HCT116 (cell line): ENCODE results near the gene RANGRF. TPM values are rescaled to one million over a fixed set of nuclear protein-coding genes. Genes with fewer than 3 reads are reported as not detected.

ENCODE experiments used
- ATAC-seq: fragments of 200-7000 bp; cut with Tn5 transposase; 2 replicates; pipeline ENCODE4 v1.9.1; 2020; ENCODE audit warnings: mild to moderate bottlenecking, moderate library complexity
- BruUV-seq: library from RNA; stranded (reverse); fragments of 400-500 nt; replicated peaks from 2 replicates; lab custom pipeline; 2021; lab: Mats Ljungman, UMichigan
- CTCF ChIA-PET: fragments of 300-600 bp; sonication (Branson Sonifier 250); formaldehyde crosslinking; loops from one replicate; lab custom pipeline; 2021; ENCODE audit warnings: antibody characterized with exemption; lab: Charles Lee
- POLR2A ChIA-PET: fragments of 300-600, 350-600 bp; sonication (Branson Sonifier 250); formaldehyde crosslinking; loops from one replicate; lab custom pipeline; 2021; ENCODE audit warnings: antibody characterized with exemption; lab: Charles Lee
- RAD21 ChIA-PET, 2 experiments: fragments of 300-600 bp; sonication (Branson Sonifier 250); formaldehyde crosslinking; loops; one replicate each; lab custom pipeline; 2023; ENCODE audit warnings: low total read pairs in 2 of 2; ENCODE audit not compliant: uncharacterized antibody in 2 of 2, unreplicated experiment in 2 of 2, low non-redundant PET in 1 of 2; lab: Charles Lee
- DNase-seq: peaks from one replicate; pipeline ENCODE4 v3.0.0-alpha.2; 2010; ENCODE audit warnings: low read depth, low spot score
- H2AFZ ChIP-seq: fragments of 200-600 bp; shearing (Covaris generic), sonication (generic); 2 replicates; pipeline ENCODE4 v1.6.1; 2017; ENCODE audit warnings: low read depth, mixed run types, mixed read lengths, antibody characterized with exemption, low read length; ENCODE audit not compliant: poor library complexity, severe bottlenecking
- H3K27ac ChIP-seq: 2 replicates; pipeline ENCODE4 v1.5.1; 2012; ENCODE audit warnings: low read depth, low read length
- H3K27me3 ChIP-seq: fragments of 200-600 bp; sonication (generic); 2 replicates; pipeline ENCODE4 v1.6.1; 2016; ENCODE audit warnings: mixed run types, low read length, mixed read lengths; ENCODE audit not compliant: insufficient read depth
- H3K36me3 ChIP-seq, 2 experiments: fragments of 200-500 bp in 1 of 2; fragments of 200-600 bp in 1 of 2; sonication (Bioruptor generic) in 1 of 2; sonication (generic) in 1 of 2; 2 replicates each; pipeline versions ENCODE4 v1.5.1 to v1.6.1; 2014 to 2016; ENCODE audit warnings: low read length in 2 of 2, inconsistent platforms in 1 of 2, mixed read lengths in 1 of 2, mixed run types in 1 of 2; ENCODE audit not compliant: insufficient read depth in 2 of 2, control insufficient read depth in 1 of 2
- H3K4me1 ChIP-seq, 2 experiments: fragments of 200-600 bp in 1 of 2; sonication (generic) in 1 of 2; 2 replicates each; pipeline versions ENCODE4 v1.5.1 to v1.6.1; 2012 to 2017; ENCODE audit warnings: low read length in 2 of 2, inconsistent platforms in 1 of 2, mild to moderate bottlenecking in 1 of 2, mixed read lengths in 1 of 2, mixed run types in 1 of 2, moderate library complexity in 1 of 2; ENCODE audit not compliant: insufficient read depth in 2 of 2, control insufficient read depth in 1 of 2
- H3K4me2 ChIP-seq: fragments of 200-600 bp; sonication (generic); 2 replicates; pipeline ENCODE4 v1.6.1; 2017; ENCODE audit warnings: mixed run types, low read length, mixed read lengths
- H3K4me3 ChIP-seq, 2 experiments: fragments of 200-600 bp in 1 of 2; sonication (generic) in 1 of 2; replicated peaks in 1 of 2; 2 replicates each; pipeline ENCODE4 v1.5.1; 2011 to 2016; ENCODE audit warnings: low read length in 2 of 2, control low read depth in 1 of 2, low read depth in 1 of 2, mild to moderate bottlenecking in 1 of 2, mixed read lengths in 1 of 2, mixed run types in 1 of 2
- H3K79me2 ChIP-seq: fragments of 200-600 bp; sonication (generic); 2 replicates; pipeline ENCODE4 v1.6.1; 2017; ENCODE audit warnings: mild to moderate bottlenecking, mixed run types, low read length, moderate library complexity, mixed read lengths; ENCODE audit not compliant: insufficient read depth
- H3K9ac ChIP-seq: fragments of 200-600 bp; sonication (generic); 2 replicates; pipeline ENCODE4 v1.6.1; 2016; ENCODE audit warnings: low read length, mixed read lengths
- H3K9me2 ChIP-seq: fragments of 200-600 bp; sonication (generic), shearing (Covaris generic); 2 replicates; pipeline ENCODE4 v1.6.1; 2017; ENCODE audit warnings: mixed run types, mild to moderate bottlenecking, moderate library complexity; ENCODE audit not compliant: insufficient read depth
- H3K9me3 ChIP-seq, 2 experiments: fragments of 200-500 bp in 1 of 2; fragments of 200-600 bp in 1 of 2; sonication (Bioruptor generic) in 1 of 2; sonication (generic) in 1 of 2; 2 replicates each; pipeline ENCODE4 v1.6.1; 2014 to 2017; ENCODE audit warnings: low read length in 2 of 2, mixed read lengths in 2 of 2, inconsistent platforms in 1 of 2, low read depth in 1 of 2, mild to moderate bottlenecking in 1 of 2, mixed run types in 1 of 2, moderate library complexity in 1 of 2; ENCODE audit not compliant: control insufficient read depth in 1 of 2, insufficient read depth in 1 of 2
- H4K20me1 ChIP-seq: fragments of 200-600 bp; sonication (generic), shearing (Covaris generic); 2 replicates; pipeline ENCODE4 v1.6.1; 2017; ENCODE audit warnings: mixed run types, mild to moderate bottlenecking, moderate library complexity; ENCODE audit not compliant: insufficient read depth
- CBX3 ChIP-seq: IDR thresholded peaks from 2 replicates; pipeline ENCODE4 v1.6.1; 2012; ENCODE audit warnings: low read depth
- EGR1 ChIP-seq: IDR thresholded peaks from 2 replicates; pipeline ENCODE4 v1.6.1; 2012; ENCODE audit warnings: low read depth
- FOSL1 ChIP-seq: IDR thresholded peaks from 2 replicates; pipeline ENCODE4 v1.6.1; 2012; ENCODE audit warnings: low read depth
- REST ChIP-seq: IDR thresholded peaks from 2 replicates; pipeline ENCODE4 v1.6.1; 2012; ENCODE audit warnings: low read depth
- SRF ChIP-seq: IDR thresholded peaks from 2 replicates; pipeline ENCODE4 v1.6.1; 2012; ENCODE audit warnings: low read depth
- intact Hi-C: fragments of 100-400 bp; cut with micrococcal nuclease; formaldehyde crosslinking; loops from 2 replicates; pipeline ENCODE4 v1.10.0; 2022
- total RNA-seq: library from RNA; stranded (reverse); gene quantifications from one replicate; pipeline ENCODE4 v1.2.1, GENCODE V29; 2021; ENCODE audit not compliant: unreplicated experiment
- TF ChIP-seq, protein P1 (sequence below), 3 experiments: fragments of 200-600 bp in 1 of 3; sonication (generic) in 1 of 3; IDR thresholded peaks in 2 of 3; conservative IDR thresholded peaks in 1 of 3; 2 replicates each; pipeline ENCODE4 v1.5.1; 2012 to 2017; ENCODE audit warnings: low read depth in 2 of 3, low read length in 2 of 3, antibody characterized with exemption in 1 of 3, borderline replicate concordance in 1 of 3, control low read depth in 1 of 3, mild to moderate bottlenecking in 1 of 3, mixed read lengths in 1 of 3, mixed run types in 1 of 3, moderate library complexity in 1 of 3; ENCODE audit not compliant: insufficient read depth in 1 of 3

The RANGRF gene
- total RNA-seq, 1 experiment from 2014 or later, result 33.2 TPM

- no peaks in the 10 kb centered on the region for H3K9me2 ChIP-seq
- CTCF ChIA-PET, result no interaction called here
- H2AFZ ChIP-seq, result no peak overlapping the region
- no peaks in the 10 kb centered on the region for H3K27me3 ChIP-seq
- no peaks in the 10 kb centered on the region for H3K4me1 ChIP-seq
- TF ChIP-seq SRF (no peak), CBX3 (no peak), FOSL1 (no peak), EGR1 (no peak), REST (no peak)
- TF ChIP-seq, protein P1, sequence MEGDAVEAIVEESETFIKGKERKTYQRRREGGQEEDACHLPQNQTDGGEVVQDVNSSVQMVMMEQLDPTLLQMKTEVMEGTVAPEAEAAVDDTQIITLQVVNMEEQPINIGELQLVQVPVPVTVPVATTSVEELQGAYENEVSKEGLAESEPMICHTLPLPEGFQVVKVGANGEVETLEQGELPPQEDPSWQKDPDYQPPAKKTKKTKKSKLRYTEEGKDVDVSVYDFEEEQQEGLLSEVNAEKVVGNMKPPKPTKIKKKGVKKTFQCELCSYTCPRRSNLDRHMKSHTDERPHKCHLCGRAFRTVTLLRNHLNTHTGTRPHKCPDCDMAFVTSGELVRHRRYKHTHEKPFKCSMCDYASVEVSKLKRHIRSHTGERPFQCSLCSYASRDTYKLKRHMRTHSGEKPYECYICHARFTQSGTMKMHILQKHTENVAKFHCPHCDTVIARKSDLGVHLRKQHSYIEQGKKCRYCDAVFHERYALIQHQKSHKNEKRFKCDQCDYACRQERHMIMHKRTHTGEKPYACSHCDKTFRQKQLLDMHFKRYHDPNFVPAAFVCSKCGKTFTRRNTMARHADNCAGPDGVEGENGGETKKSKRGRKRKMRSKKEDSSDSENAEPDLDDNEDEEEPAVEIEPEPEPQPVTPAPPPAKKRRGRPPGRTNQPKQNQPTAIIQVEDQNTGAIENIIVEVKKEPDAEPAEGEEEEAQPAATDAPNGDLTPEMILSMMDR (IDR thresholded peaks at IDR 0.05 in 2 of 3, conservative IDR thresholded peaks at IDR 0.05 in 1 of 3; ENCODE audit: borderline replicate concordance in 1 of 3, insufficient read depth in 1 of 3, low read depth in 2 of 3, low read length in 2 of 3), result no peak
- TF ChIP-seq, all 23 proteins: peak for 0
- DNase-seq (no peak), ATAC-seq (no peak)
- intact Hi-C loops, result no loop called here
- Histone ChIP-seq H3K36me3 (peaks cover 43 to 63% of the 10 kb centered on the region in 2 experiments; a peak in 3 of 4 replicates), H4K20me1 (peaks cover 3% of the 10 kb centered on the region; the same call in 1 of the 2 replicates), H3K27ac (no peak overlapping the region; the same call in 1 of the 2 replicates), H3K4me3 (no peak overlapping the region), H3K9me3 (no peaks in the 10 kb centered on the region), H3K4me2 (no peak overlapping the region), H3K79me2 (no peaks in the 10 kb centered on the region), H3K9ac (no peak overlapping the region)
- POLR2A ChIA-PET, result no interaction called here
- BruUV-seq, result no TSS peak
- RAD21 ChIA-PET, result no interaction called here
Observed at GRCh38 chr17:8264836-8265542, 23.5 kb upstream of the RANGRF start.
